Prostate gland (tissue), 2 donors: Measurements from ENCODE around the gene AKT2. TPM values are rescaled to one million over a fixed set of nuclear protein-coding genes. Genes with fewer than 3 reads are reported as not detected.
A peak's percentile ranks its signal among the peaks of the same experiment; 100 is the strongest.

Experiments
- DNase-seq: peaks from one replicate; pipeline ENCODE4 v3.0.0-alpha.2; 2019; ENCODE audit warnings: low spot score
- H3K27ac ChIP-seq, 2 donors: fragments of 200-600 bp; sonication (generic); 2 replicates each; pipeline ENCODE4 v1.5.1; 2017 to 2019
- H3K27me3 ChIP-seq: fragments of 200-600 bp; sonication (generic); replicated peaks from 2 replicates; pipeline ENCODE4 v1.5.1; 2019; ENCODE audit not compliant: insufficient read depth
- H3K36me3 ChIP-seq, 2 donors: fragments of 200-600 bp; sonication (generic); 1 replicate in 1 of 2; 2 replicates in 1 of 2; pipeline versions ENCODE4 v1.5.1 to v1.8.1; 2017 to 2019
- H3K4me1 ChIP-seq: fragments of 200-600 bp; sonication (generic); replicated peaks from 2 replicates; pipeline ENCODE4 v1.5.1; 2019
- H3K4me3 ChIP-seq, 2 donors: fragments of 200-600 bp; sonication (generic); 2 replicates each; pipeline ENCODE4 v1.5.1; 2017 to 2019
- H3K9me3 ChIP-seq: fragments of 200-600 bp; sonication (generic); 2 replicates; pipeline ENCODE4 v1.5.1; 2017
- CTCF ChIP-seq, 4 experiments: fragments of 200-600 bp in 2 of 4; fragments of 450-650 bp in 2 of 4; sonication (generic) in 2 of 4; IDR thresholded peaks; 1 replicate in 3 of 4; 2 replicates in 1 of 4; pipeline ENCODE4 v1.5.1; 2016 to 2019; ENCODE audit warnings: antibody characterized with exemption in 4 of 4, mild to moderate bottlenecking in 2 of 4, moderate library complexity in 2 of 4
- POLR2A ChIP-seq: fragments of 450-650 bp; IDR thresholded peaks from one replicate; pipeline ENCODE4 v1.6.1; 2016; ENCODE audit warnings: antibody characterized with exemption, mild to moderate bottlenecking
- POLR2AphosphoS5 ChIP-seq: sonication (generic); formaldehyde crosslinking; IDR thresholded peaks from one replicate; pipeline ENCODE4 v1.6.1; 2017; ENCODE audit warnings: antibody characterized with exemption
- WGBS: methylation state at CpG from one replicate; pipeline ENCODE4 v1.1.5; 2018; 5-methylcytosine and 5-hydroxymethylcytosine counted together
- intact Hi-C: fragments of 100-400 bp; cut with DNase I; formaldehyde crosslinking; loops from one replicate; pipeline ENCODE4 v1.14.2; 2022
- total RNA-seq, 2 donors: library from RNA; depleted of rRNA; stranded (reverse); fragments of >200 nt; gene quantifications; one replicate each; pipeline ENCODE4 v1.1.0, GENCODE V29; 2016

Gene AKT2
- total RNA-seq, 2 donors from 2014 or later = 95.3 to 171 TPM

DNA sequence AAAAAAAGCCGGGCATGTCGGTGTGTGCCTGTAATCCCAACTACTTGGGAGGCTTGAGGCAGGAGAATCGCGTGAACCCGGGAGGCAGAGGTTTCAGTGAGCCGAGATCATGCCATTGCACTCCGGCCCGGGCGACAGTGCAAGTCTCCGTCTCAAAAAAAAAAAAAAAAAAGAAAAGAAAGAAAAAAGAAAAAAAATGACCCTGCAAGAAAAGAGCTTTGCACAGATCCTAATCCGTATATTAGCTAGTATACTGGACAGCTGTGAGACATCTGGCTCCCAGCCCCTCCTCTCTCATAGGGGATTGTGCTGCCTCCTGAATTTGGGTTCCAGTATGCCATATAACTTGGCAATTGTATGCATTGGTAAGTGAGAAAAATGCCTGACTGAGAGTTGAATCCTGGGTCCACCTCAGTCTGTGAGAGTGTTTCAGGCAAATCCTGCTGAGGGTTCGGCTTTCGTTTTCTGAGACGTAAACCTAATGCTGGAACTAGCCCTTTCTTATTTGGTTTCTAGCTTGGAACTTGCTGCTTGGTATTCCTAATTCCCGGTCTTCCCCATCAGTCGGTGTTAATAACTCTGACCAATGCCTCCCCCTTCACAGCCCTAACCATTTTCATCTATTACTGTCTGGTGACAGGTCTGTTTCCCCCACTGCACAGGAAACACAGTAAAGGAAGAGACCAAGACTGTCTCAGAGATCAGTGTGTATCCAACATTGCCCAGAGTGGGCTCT lies 1.3 kb upstream of the AKT2 start:
- H3K36me3 ChIP-seq = no peaks in the 10 kb centered on the region
- no peaks in the 10 kb centered on the region for H3K27me3 ChIP-seq
- peaks cover 4% of the 10 kb centered on the region for H3K4me1 ChIP-seq
- peak overlapping the region in 1 of 2 donors; percentile 98 for H3K4me3 ChIP-seq
- peak overlapping the region; percentile 96 to 99 for H3K27ac ChIP-seq
- no peak for DNase-seq
- H3K9me3 ChIP-seq = no peaks in the 10 kb centered on the region
- TF ChIP-seq POLR2A = no peak
- no peak for TF ChIP-seq POLR2AphosphoS5
- TF ChIP-seq CTCF (IDR thresholded peaks at IDR 0.05) = no peak
- WGBS = 49% methylated on average over 16 of the region's 16 CpGs
- intact Hi-C loops = no loop called here

GRCh38 chr19:40285353-40286234 lies 449 bp upstream of the AKT2 start:
- 11% methylated on average over 41 of the region's 42 CpGs for WGBS
- TF ChIP-seq POLR2AphosphoS5 (peak; percentile 99), CTCF (IDR thresholded peaks at IDR 0.05) (no peak), POLR2A (peak; percentile 65)
- Histone ChIP-seq H3K4me1 (peaks cover 4% of the 10 kb centered on the region), H3K4me3 (peak overlapping the region; percentile 92 to 98), H3K36me3 (no peaks in the 10 kb centered on the region), H3K27me3 (no peaks in the 10 kb centered on the region), H3K9me3 (no peaks in the 10 kb centered on the region), H3K27ac (peak overlapping the region; percentile 96 to 99)
- DNase-seq = peak; percentile 99
- intact Hi-C loops = no loop called here

- Histone ChIP-seq H3K4me1 (peaks cover 14% of the 10 kb centered on the region), H3K27ac (peak overlapping the region; percentile 96 to 99), H3K4me3 (peak overlapping the region; percentile 92 to 98), H3K27me3 (no peaks in the 10 kb centered on the region), H3K9me3 (no peaks in the 10 kb centered on the region), H3K36me3 (no peaks in the 10 kb centered on the region)
- TF ChIP-seq CTCF (IDR thresholded peaks at IDR 0.05) (no peak), POLR2A (no peak), POLR2AphosphoS5 (no peak)
- no peak for DNase-seq
- WGBS = 6% methylated on average over 4 of the region's 4 CpGs
- intact Hi-C loops = no loop called here
Measured at GRCh38 chr19:40284251-40284500, 969 bp downstream of the AKT2 start.

- intact Hi-C loops = no loop called here
Measured at GRCh38 chr19:40283414-40284250, 1.5 kb downstream of the AKT2 start.

More at GRCh38 chr19:40283414-40284250, 1.5 kb downstream of the AKT2 start:
- no peaks in the 10 kb centered on the region for H3K27me3 ChIP-seq
- DNase-seq = no peak
- WGBS = 40% methylated on average over 12 of the region's 12 CpGs
- no peaks in the 10 kb centered on the region for H3K9me3 ChIP-seq
- H3K4me3 ChIP-seq = peak overlapping the region in 1 of 2 donors; percentile 92
- TF ChIP-seq POLR2AphosphoS5 (no peak), CTCF (IDR thresholded peaks at IDR 0.05) (no peak), POLR2A (no peak)
- H3K27ac ChIP-seq = peak overlapping the region; percentile 96 to 99
- H3K4me1 ChIP-seq = peaks cover 16% of the 10 kb centered on the region
- H3K36me3 ChIP-seq = no peaks in the 10 kb centered on the region
